Calu3 (cell line): ENCODE data around the gene ANO9. TPM values are rescaled to one million over a fixed set of nuclear protein-coding genes. Genes with fewer than 3 reads are reported as not detected.
A peak's percentile ranks its signal among the peaks of the same experiment; 100 is the strongest.

Source experiments
- BruUV-seq: library from RNA; stranded (reverse); fragments of 400-500 nt; replicated peaks from 2 replicates; lab custom pipeline; 2021; lab: Mats Ljungman, UMichigan
- CTCF ChIA-PET: fragments of 300-600 bp; sonication (Branson Sonifier 250); formaldehyde crosslinking; loops from one replicate; lab custom pipeline; 2022; ENCODE audit warnings: antibody characterized with exemption; lab: Charles Lee
- DNase-seq: peaks from one replicate; pipeline ENCODE4 v3.0.0; 2022
- H3K27ac Mint-ChIP-seq: one replicate; pipeline ENCODE4 v1.8.0; 2022; ENCODE audit warnings: mixed read lengths; ENCODE audit not compliant: unreplicated experiment
- H3K27me3 Mint-ChIP-seq: one replicate; pipeline ENCODE4 v1.8.0; 2022; ENCODE audit warnings: mixed read lengths; ENCODE audit not compliant: unreplicated experiment
- H3K36me3 Mint-ChIP-seq: one replicate; pipeline ENCODE4 v1.8.0; 2022; ENCODE audit warnings: mild to moderate bottlenecking, moderate library complexity, mixed read lengths; ENCODE audit not compliant: insufficient read depth, unreplicated experiment
- H3K4me1 Mint-ChIP-seq: one replicate; pipeline ENCODE4 v1.8.0; 2022; ENCODE audit warnings: mild to moderate bottlenecking, low read depth, mixed read lengths; ENCODE audit not compliant: unreplicated experiment
- H3K4me3 Mint-ChIP-seq: one replicate; pipeline ENCODE4 v1.8.0; 2022; ENCODE audit warnings: mild to moderate bottlenecking, low read depth, moderate library complexity, mixed read lengths; ENCODE audit not compliant: unreplicated experiment
- H3K9me3 Mint-ChIP-seq: one replicate; pipeline ENCODE4 v1.8.0; 2022; ENCODE audit warnings: low read depth, mixed read lengths; ENCODE audit not compliant: unreplicated experiment
- intact Hi-C: fragments of 100-400 bp; cut with micrococcal nuclease; formaldehyde crosslinking; loops from one replicate; pipeline ENCODE4 v1.10.0; 2022; ENCODE audit not compliant: unreplicated experiment
- total RNA-seq: library from RNA; stranded (reverse); gene quantifications from 2 replicates; pipeline ENCODE4 v1.2.3, GENCODE V29; 2022
- TF ChIP-seq, protein P1 (sequence below): fragments of 200-600 bp; IDR thresholded peaks from one replicate; pipeline ENCODE4 v1.8.0; 2022; ENCODE audit warnings: antibody characterized with exemption; ENCODE audit not compliant: unreplicated experiment

ANO9 gene
- total RNA-seq, 1 experiment from 2014 or later, result 27.2 TPM

DNA sequence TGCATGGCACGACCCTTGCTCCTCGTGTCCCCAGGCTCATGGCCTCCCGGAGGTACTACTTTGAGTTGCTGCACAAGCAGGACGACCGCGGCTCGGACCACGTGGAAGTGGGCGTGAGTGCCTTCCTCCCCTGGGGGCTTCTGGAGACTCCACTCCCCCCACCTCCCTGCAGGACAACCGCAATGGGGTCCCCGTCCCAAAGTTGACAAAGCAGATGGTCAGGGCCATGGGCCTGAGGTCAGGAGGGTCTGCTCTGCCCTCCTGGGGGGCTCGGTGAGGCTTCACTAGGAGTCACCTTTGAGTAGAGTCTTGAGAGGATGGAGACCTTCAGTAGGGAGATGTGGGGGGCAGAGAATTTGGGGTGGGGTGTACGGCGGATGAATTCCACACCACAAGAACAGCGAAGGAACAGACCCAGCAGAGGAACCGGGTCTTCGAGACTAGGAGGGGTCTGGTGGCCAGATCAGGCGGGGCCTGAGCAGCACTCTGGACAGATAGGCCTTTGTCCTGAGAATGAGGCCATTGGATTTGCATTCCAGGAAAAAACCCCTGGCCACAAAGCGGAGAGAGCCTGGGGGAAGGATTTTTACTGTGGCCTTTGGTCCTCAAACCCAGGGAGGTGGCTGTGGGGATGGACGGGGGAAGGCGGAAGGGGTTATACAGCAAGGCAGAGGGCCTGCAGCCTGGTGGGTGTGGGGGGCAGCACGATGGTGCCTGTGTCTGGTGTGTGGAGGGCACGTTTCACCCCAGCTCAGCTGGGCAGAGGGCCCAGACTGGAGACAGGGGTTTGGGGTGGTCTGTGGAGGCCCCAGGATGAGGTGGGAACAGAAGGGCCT lies 67.9 kb downstream of the ANO9 start:
- intact Hi-C loops, result no loop called here
- TF ChIP-seq, protein P1, sequence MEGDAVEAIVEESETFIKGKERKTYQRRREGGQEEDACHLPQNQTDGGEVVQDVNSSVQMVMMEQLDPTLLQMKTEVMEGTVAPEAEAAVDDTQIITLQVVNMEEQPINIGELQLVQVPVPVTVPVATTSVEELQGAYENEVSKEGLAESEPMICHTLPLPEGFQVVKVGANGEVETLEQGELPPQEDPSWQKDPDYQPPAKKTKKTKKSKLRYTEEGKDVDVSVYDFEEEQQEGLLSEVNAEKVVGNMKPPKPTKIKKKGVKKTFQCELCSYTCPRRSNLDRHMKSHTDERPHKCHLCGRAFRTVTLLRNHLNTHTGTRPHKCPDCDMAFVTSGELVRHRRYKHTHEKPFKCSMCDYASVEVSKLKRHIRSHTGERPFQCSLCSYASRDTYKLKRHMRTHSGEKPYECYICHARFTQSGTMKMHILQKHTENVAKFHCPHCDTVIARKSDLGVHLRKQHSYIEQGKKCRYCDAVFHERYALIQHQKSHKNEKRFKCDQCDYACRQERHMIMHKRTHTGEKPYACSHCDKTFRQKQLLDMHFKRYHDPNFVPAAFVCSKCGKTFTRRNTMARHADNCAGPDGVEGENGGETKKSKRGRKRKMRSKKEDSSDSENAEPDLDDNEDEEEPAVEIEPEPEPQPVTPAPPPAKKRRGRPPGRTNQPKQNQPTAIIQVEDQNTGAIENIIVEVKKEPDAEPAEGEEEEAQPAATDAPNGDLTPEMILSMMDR, result no peak
- H3K27me3 Mint-ChIP-seq, result peaks cover 60% of the 10 kb centered on the region
- no peaks in the 10 kb centered on the region for H3K9me3 Mint-ChIP-seq
- no peak overlapping the region for H3K27ac Mint-ChIP-seq
- H3K36me3 Mint-ChIP-seq, result peaks cover 8% of the 10 kb centered on the region
- DNase-seq, result peak; percentile 38
- CTCF ChIA-PET, result no interaction called here
- peaks cover 9% of the 10 kb centered on the region for H3K4me1 Mint-ChIP-seq
- no peak overlapping the region for H3K4me3 Mint-ChIP-seq
- BruUV-seq, result no TSS peak

DNA sequence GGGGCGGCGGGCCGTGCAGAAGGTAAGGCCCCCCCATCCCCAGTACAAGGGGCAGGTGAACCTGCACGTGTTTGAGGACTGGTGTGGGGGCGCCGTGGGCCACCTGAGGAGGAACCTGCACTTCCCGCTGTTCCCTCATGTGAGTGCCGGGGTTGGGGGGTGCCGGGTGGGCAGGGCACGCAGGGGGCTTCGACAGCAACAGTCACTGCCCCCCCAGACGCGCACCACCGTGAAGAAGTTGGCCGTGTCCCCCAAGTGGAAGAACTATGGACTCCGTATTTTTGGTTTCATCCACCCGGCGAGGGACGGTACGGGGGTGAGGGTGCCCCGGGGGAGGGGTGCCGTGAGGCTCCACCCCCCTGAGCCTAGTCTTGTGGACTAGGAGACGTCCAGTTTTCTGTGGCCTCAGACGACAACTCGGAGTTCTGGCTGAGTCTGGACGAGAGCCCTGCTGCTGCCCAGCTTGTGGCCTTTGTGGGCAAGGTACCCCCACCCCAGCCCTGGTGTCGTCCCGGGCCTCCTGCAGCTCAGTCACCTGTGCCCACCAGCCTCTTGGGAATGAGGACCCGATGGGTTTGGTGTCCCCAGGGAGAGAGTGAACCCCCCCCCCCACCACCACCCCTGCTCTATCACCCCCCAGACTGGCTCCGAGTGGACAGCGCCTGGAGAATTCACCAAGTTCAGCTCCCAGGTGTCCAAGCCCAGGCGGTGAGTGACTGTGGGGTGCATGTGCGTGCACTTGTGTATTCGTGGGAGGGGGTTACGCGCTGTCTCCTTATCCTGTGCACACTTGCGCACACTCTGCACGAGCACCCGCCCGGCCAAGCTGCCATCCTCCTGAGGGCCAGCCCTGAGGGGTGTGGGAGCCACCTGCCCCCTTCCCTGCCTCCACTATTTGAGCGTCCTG lies 68.7 kb downstream of the ANO9 start:
- Mint-ChIP-seq H3K27ac (no peak overlapping the region), H3K4me1 (peaks cover 9% of the 10 kb centered on the region), H3K27me3 (peaks cover 60% of the 10 kb centered on the region), H3K36me3 (peaks cover 13% of the 10 kb centered on the region), H3K4me3 (no peak overlapping the region), H3K9me3 (no peaks in the 10 kb centered on the region)
- intact Hi-C loops, result no loop called here
- BruUV-seq, result no TSS peak
- TF ChIP-seq, protein P1, result no peak
- DNase-seq, result no peak
- CTCF ChIA-PET, result no interaction called here

DNA sequence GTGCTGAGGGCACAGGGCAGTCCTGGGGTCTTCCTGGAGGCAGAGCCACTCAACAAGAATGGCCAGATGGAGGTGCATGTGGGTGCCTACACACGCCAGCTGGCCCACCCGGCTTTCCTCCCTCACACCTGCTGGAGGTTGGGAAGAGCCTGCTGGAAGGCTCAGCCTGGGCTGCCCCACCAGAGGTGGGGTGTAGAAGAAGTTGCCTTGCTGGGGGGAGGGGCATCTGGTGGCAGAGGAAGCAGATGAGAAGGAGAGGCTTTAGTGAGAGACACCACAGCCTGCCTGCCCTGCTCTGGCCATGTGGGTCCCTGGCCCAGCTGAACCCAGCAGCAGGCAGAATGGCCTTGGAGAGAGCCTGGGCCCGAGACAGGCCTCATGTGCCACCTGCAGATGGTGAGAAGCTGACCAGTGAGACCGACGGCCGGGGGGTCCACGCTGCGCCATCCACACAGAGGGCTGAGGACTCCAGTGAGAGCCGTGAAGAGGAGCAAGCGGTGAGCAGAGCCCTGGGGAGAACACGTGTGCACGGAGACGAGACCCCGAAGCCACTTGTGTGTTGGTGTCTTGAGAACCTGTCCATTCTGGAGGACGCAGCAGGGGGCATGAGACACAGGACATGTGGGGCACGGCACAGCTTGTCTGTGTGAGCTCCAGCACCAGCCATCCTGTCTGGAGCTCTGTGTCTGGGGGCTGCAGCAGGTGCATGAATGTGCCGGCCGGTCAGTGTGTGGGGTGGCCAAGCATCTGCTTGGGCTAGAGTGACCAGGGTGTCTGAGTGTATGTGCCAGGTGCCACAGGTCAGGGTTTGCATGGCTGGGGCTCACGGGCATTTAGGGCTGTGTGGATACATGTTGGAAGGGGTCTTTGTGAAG lies 69.9 kb downstream of the ANO9 start:
- peaks cover 13% of the 10 kb centered on the region for H3K36me3 Mint-ChIP-seq
- intact Hi-C loops, result no loop called here
- H3K27ac Mint-ChIP-seq, result no peak overlapping the region
- TF ChIP-seq, protein P1, result no peak
- no peaks in the 10 kb centered on the region for H3K9me3 Mint-ChIP-seq
- CTCF ChIA-PET, result no interaction called here
- H3K4me3 Mint-ChIP-seq, result no peak overlapping the region
- no TSS peak for BruUV-seq
- peaks cover 63% of the 10 kb centered on the region for H3K27me3 Mint-ChIP-seq
- DNase-seq, result no peak
- peaks cover 9% of the 10 kb centered on the region for H3K4me1 Mint-ChIP-seq

DNA sequence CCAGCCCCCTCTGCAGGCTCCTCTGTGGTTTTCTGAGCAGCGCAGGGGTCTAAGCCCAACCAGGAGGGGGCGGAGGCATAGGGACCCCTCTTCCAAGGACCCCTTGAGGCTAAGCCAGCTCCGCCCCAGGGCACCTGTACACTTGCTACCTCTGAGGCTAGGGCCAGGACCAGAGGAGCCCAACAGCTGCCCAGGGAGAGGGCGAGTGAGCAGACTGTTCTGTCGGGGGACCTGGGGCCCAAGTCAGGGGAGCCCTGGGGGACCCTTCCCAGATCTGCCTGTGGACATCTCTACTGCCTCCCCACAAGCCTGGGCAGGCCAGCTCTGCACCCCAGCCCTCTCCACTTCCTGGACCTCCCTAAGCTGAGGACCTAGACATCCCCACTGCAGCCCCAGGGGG lies 70.8 kb downstream of the ANO9 start:
- H3K27me3 Mint-ChIP-seq, result peaks cover 72% of the 10 kb centered on the region
- CTCF ChIA-PET, result no interaction called here
- peaks cover 9% of the 10 kb centered on the region for H3K4me1 Mint-ChIP-seq
- BruUV-seq, result no TSS peak
- DNase-seq, result no peak
- no peaks in the 10 kb centered on the region for H3K9me3 Mint-ChIP-seq
- intact Hi-C loops, result no loop called here
- TF ChIP-seq, protein P1, result no peak
- H3K4me3 Mint-ChIP-seq, result no peak overlapping the region
- peaks cover 13% of the 10 kb centered on the region for H3K36me3 Mint-ChIP-seq
- H3K27ac Mint-ChIP-seq, result no peak overlapping the region
